Sciatic nerve (tissue), 2 donors: ENCODE measurements around the gene PTPN4. TPM values are rescaled to one million over a fixed set of nuclear protein-coding genes. Genes with fewer than 3 reads are reported as not detected.
A peak's percentile ranks its signal among the peaks of the same experiment; 100 is the strongest.

ENCODE experiments used
- ATAC-seq: fragments of 200-7000 bp; cut with Tn5 transposase; one replicate; pipeline ENCODE4 v1.9.1; 2020; ENCODE audit warnings: mild to moderate bottlenecking, moderate library complexity
- DNase-seq: peaks from one replicate; pipeline ENCODE4 v3.0.0-alpha.2; 2020; ENCODE audit warnings: low spot score
- intact Hi-C: fragments of 100-400 bp; cut with DNase I; formaldehyde crosslinking; loops from one replicate; pipeline ENCODE4 v1.14.2; 2022
- total RNA-seq: library from RNA; stranded (reverse); fragmentation: NEBNext Ultra II Directional; extraction: Animal tissue kit (Norgen Biotek cat#: 25700); gene quantifications from one replicate; pipeline ENCODE4 v1.2.1, GENCODE V29; 2021
- donor health status: DM: no; HTN: no; CAD: no.
- donor health status: DM: no; HTN: no; CAD: no.

The PTPN4 gene
- total RNA-seq, 1 donor from 2014 or later: 37.7 TPM

GRCh38 chr2:119758881-119759450 is 756 bp upstream of the PTPN4 start:
- intact Hi-C loops: no loop called here
- ATAC-seq: no peak
- DNase-seq: no peak

- DNase-seq (peak; percentile 62), ATAC-seq (no peak)
- intact Hi-C loops: no loop called here
Measured at GRCh38 chr2:119760237-119760955, 674 bp downstream of the PTPN4 start.

- intact Hi-C loops: no loop called here
- DNase-seq: no peak
- ATAC-seq: no peak
Measured at GRCh38 chr2:119760956-119761275, 1.2 kb downstream of the PTPN4 start.

GRCh38 chr2:119764832-119765231 is 5.1 kb downstream of the PTPN4 start:
- ATAC-seq: no peak
- no peak for DNase-seq
- intact Hi-C loops: no loop called here

- intact Hi-C loops: no loop called here
- no peak for ATAC-seq
- DNase-seq: no peak
Measured at GRCh38 chr2:119765433-119766002, 5.8 kb downstream of the PTPN4 start.

GRCh38 chr2:119766944-119767343 is 7.2 kb downstream of the PTPN4 start:
- intact Hi-C loops: no loop called here
- no peak for ATAC-seq

GRCh38 chr2:119768742-119769141 is 9.0 kb downstream of the PTPN4 start:
- no peak for ATAC-seq
- intact Hi-C loops: no loop called here

More at GRCh38 chr2:119766944-119767343, 7.2 kb downstream of the PTPN4 start:
- no peak for DNase-seq

GRCh38 chr2:119769645-119770044 is 9.9 kb downstream of the PTPN4 start:
- no peak for ATAC-seq
- intact Hi-C loops: no loop called here
- DNase-seq: no peak

More at GRCh38 chr2:119768742-119769141, 9.0 kb downstream of the PTPN4 start:
- no peak for DNase-seq

- no peak for ATAC-seq
- intact Hi-C loops: no loop called here
- no peak for DNase-seq
Measured at GRCh38 chr2:119771331-119771730, 11.6 kb downstream of the PTPN4 start.

- ATAC-seq (no peak), DNase-seq (no peak)
- intact Hi-C loops: no loop called here
Measured at GRCh38 chr2:119772128-119772527, 12.4 kb downstream of the PTPN4 start.

GRCh38 chr2:119772767-119773166 is 13.0 kb downstream of the PTPN4 start:
- no peak for ATAC-seq
- intact Hi-C loops: no loop called here

GRCh38 chr2:119774026-119774425 is 14.3 kb downstream of the PTPN4 start:
- intact Hi-C loops: no loop called here
- ATAC-seq (no peak), DNase-seq (no peak)

More at GRCh38 chr2:119772767-119773166, 13.0 kb downstream of the PTPN4 start:
- DNase-seq: no peak

GRCh38 chr2:119775102-119775501 is 15.4 kb downstream of the PTPN4 start:
- ATAC-seq: no peak
- no peak for DNase-seq
- intact Hi-C loops: no loop called here

- DNase-seq (no peak), ATAC-seq (no peak)
- intact Hi-C loops: no loop called here
Measured at GRCh38 chr2:119782308-119783027, 22.7 kb downstream of the PTPN4 start.

GRCh38 chr2:119784876-119785275 is 25.2 kb downstream of the PTPN4 start:
- no peak for ATAC-seq
- DNase-seq: no peak
- intact Hi-C loops: no loop called here

GRCh38 chr2:119786295-119786694 is 26.6 kb downstream of the PTPN4 start:
- ATAC-seq: no peak
- intact Hi-C loops: no loop called here
- no peak for DNase-seq

- intact Hi-C loops: no loop called here
- ATAC-seq: no peak
- DNase-seq: no peak
Measured at GRCh38 chr2:119788752-119789151, 29.0 kb downstream of the PTPN4 start.

- intact Hi-C loops: no loop called here
- ATAC-seq (no peak), DNase-seq (no peak)
Measured at GRCh38 chr2:119790466-119790865, 30.7 kb downstream of the PTPN4 start.

- intact Hi-C loops: no loop called here
- ATAC-seq (no peak), DNase-seq (no peak)
Measured at GRCh38 chr2:119792907-119793312, 33.2 kb downstream of the PTPN4 start.

- ATAC-seq (no peak), DNase-seq (no peak)
- intact Hi-C loops: no loop called here
Measured at GRCh38 chr2:119794237-119794636, 34.5 kb downstream of the PTPN4 start.
